OCI-LY7 (cell line): ENCODE data around the gene SELENOT.

Experiments used
- EZH2phosphoT487 ChIP-seq: fragments of 200-600 bp; sonication (generic); IDR thresholded peaks from 2 replicates; pipeline ENCODE4 v1.6.1; 2018; ENCODE audit warnings: low read depth, borderline replicate concordance, mild to moderate bottlenecking, mixed run types, antibody characterized with exemption, low read length, moderate library complexity, mixed read lengths
- TF ChIP-seq, protein P1 (sequence below): fragments of 200-600 bp; sonication (generic); conservative IDR thresholded peaks from 2 replicates; pipeline ENCODE4 v1.5.1; 2014; ENCODE audit warnings: mild to moderate bottlenecking, antibody characterized with exemption, low read length, moderate library complexity, mixed read lengths

- TF ChIP-seq, protein P1, sequence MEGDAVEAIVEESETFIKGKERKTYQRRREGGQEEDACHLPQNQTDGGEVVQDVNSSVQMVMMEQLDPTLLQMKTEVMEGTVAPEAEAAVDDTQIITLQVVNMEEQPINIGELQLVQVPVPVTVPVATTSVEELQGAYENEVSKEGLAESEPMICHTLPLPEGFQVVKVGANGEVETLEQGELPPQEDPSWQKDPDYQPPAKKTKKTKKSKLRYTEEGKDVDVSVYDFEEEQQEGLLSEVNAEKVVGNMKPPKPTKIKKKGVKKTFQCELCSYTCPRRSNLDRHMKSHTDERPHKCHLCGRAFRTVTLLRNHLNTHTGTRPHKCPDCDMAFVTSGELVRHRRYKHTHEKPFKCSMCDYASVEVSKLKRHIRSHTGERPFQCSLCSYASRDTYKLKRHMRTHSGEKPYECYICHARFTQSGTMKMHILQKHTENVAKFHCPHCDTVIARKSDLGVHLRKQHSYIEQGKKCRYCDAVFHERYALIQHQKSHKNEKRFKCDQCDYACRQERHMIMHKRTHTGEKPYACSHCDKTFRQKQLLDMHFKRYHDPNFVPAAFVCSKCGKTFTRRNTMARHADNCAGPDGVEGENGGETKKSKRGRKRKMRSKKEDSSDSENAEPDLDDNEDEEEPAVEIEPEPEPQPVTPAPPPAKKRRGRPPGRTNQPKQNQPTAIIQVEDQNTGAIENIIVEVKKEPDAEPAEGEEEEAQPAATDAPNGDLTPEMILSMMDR: no peak
- no peak for TF ChIP-seq EZH2phosphoT487
These were observed 72.5 kb downstream of the SELENOT start for GRCh38 chr3:150675587-150675986.
